Stimulated activated CD4-positive, alpha-beta T cell treated with anti-CD3 and anti-CD28 coated beads, Interleukin-1b, Interleukin-23, amount 100 ng/mL, for 24 hours (primary cell): Measurements from ENCODE around the gene AGRN.
A peak's percentile ranks its signal among the peaks of the same experiment; 100 is the strongest.
"Not testable (repeated sequence)": the region's sequence is repeated elsewhere in the genome, so short reads cannot be mapped to it uniquely, and the experiment has no call there.

Experiments used
- DNase-seq, 4 experiments: peaks; one replicate each; pipeline ENCODE4 v3.0.0-alpha.2; 2020; ENCODE audit warnings: low read depth in 4 of 4, low spot score in 1 of 4

The AGRN gene

GRCh38 chr1:1000357-1001056 is 19.4 kb upstream of the AGRN start:
- DNase-seq: peak in 3 of 4 experiments; percentile 46 to 57 (median 51)

GRCh38 chr1:1001057-1001783 is 18.7 kb upstream of the AGRN start:
- DNase-seq: no peak

GRCh38 chr1:1003618-1004419 is 16.1 kb upstream of the AGRN start:
- no peak for DNase-seq

GRCh38 chr1:1004420-1004779 is 15.5 kb upstream of the AGRN start:
- DNase-seq: no peak

- no peak for DNase-seq
These were observed 14.9 kb upstream of the AGRN start for GRCh38 chr1:1004780-1005697.

- no peak for DNase-seq
These were observed 14.1 kb upstream of the AGRN start for GRCh38 chr1:1005774-1006304.

- no peak for DNase-seq
These were observed 13.4 kb upstream of the AGRN start for GRCh38 chr1:1006305-1007159.

GRCh38 chr1:1010131-1010530 is 9.8 kb upstream of the AGRN start:
- DNase-seq: not testable (repeated sequence)

- DNase-seq: no peak
These were observed 8.4 kb upstream of the AGRN start for GRCh38 chr1:1011396-1011949.

- not testable (repeated sequence) for DNase-seq
These were observed 7.2 kb upstream of the AGRN start for GRCh38 chr1:1012736-1013104.

- peak; percentile 57 to 75 (median 66) for DNase-seq
These were observed 6.6 kb upstream of the AGRN start, which contains the start of gene ISG15 for GRCh38 chr1:1013105-1013921. ISG15 (plus strand) TSS chr1:1013497; CDS start chr1:1013574, 77 bp downstream.

GRCh38 chr1:1013922-1014648 is 5.8 kb upstream of the AGRN start:
- DNase-seq: no peak

GRCh38 chr1:1014799-1015681 is 4.9 kb upstream of the AGRN start:
- DNase-seq: no peak

- not testable (repeated sequence) for DNase-seq
These were observed 2.3 kb upstream of the AGRN start for GRCh38 chr1:1017397-1018320.

GRCh38 chr1:1018321-1018685 is 1.6 kb upstream of the AGRN start:
- DNase-seq: not testable (repeated sequence)
